ENCODE measurements around the gene PITPNB. TPM values are rescaled to one million over a fixed set of nuclear protein-coding genes. Genes with fewer than 3 reads are reported as not detected.
A peak's percentile ranks its signal among the peaks of the same experiment; 100 is the strongest.

The PITPNB gene
- total RNA-seq, 1 donor from 2014 or later = 74.4 TPM

GRCh38 chr22:27959335-27960090, 40.5 kb upstream of the PITPNB start:
- Mint-ChIP-seq H3K9me3 (ENCODE audit: low read depth) (no peaks in the 10 kb centered on the region), H3K4me1 (ENCODE audit: low read depth) (peaks cover 2% of the 10 kb centered on the region), H3K27me3 (no peaks in the 10 kb centered on the region), H3K4me3 (ENCODE audit: low read depth) (no peak overlapping the region), H3K27ac (no peak overlapping the region), H3K36me3 (ENCODE audit: insufficient read depth) (peaks cover 10% of the 10 kb centered on the region)
- TF ChIP-seq CTCF (IDR thresholded peaks at IDR 0.05; ENCODE audit: unreplicated experiment) = no peak
- no peak for DNase-seq (ENCODE audit: low spot score, unreplicated experiment)

GRCh38 chr22:27952779-27953178, 33.7 kb upstream of the PITPNB start:
- H3K4me3 Mint-ChIP-seq (ENCODE audit: low read depth) = no peak overlapping the region
- H3K36me3 Mint-ChIP-seq (ENCODE audit: insufficient read depth) = peaks cover 4% of the 10 kb centered on the region
- no peak for DNase-seq (ENCODE audit: low spot score, unreplicated experiment)
- no peak for TF ChIP-seq CTCF (IDR thresholded peaks at IDR 0.05; ENCODE audit: unreplicated experiment)
- H3K27me3 Mint-ChIP-seq = no peaks in the 10 kb centered on the region
- peaks cover 5% of the 10 kb centered on the region for H3K4me1 Mint-ChIP-seq (ENCODE audit: low read depth)
- no peak overlapping the region for H3K27ac Mint-ChIP-seq
- H3K9me3 Mint-ChIP-seq (ENCODE audit: low read depth) = no peaks in the 10 kb centered on the region

GRCh38 chr22:27952091-27952490, 33.0 kb upstream of the PITPNB start:
- no peak for DNase-seq (ENCODE audit: low spot score, unreplicated experiment)
- Mint-ChIP-seq H3K4me3 (ENCODE audit: low read depth) (no peak overlapping the region), H3K9me3 (ENCODE audit: low read depth) (no peaks in the 10 kb centered on the region), H3K4me1 (ENCODE audit: low read depth) (peaks cover 5% of the 10 kb centered on the region), H3K27me3 (no peaks in the 10 kb centered on the region), H3K36me3 (ENCODE audit: insufficient read depth) (peaks cover 3% of the 10 kb centered on the region), H3K27ac (peak overlapping the region; percentile 3)
- no peak for TF ChIP-seq CTCF (IDR thresholded peaks at IDR 0.05; ENCODE audit: unreplicated experiment)

- H3K36me3 Mint-ChIP-seq (ENCODE audit: insufficient read depth) = peaks cover 3% of the 10 kb centered on the region
- no peak overlapping the region for H3K27ac Mint-ChIP-seq
- no peaks in the 10 kb centered on the region for H3K9me3 Mint-ChIP-seq (ENCODE audit: low read depth)
- no peak overlapping the region for H3K4me3 Mint-ChIP-seq (ENCODE audit: low read depth)
- no peaks in the 10 kb centered on the region for H3K27me3 Mint-ChIP-seq
- no peak for TF ChIP-seq CTCF (IDR thresholded peaks at IDR 0.05; ENCODE audit: unreplicated experiment)
- peaks cover 5% of the 10 kb centered on the region for H3K4me1 Mint-ChIP-seq (ENCODE audit: low read depth)
- no peak for DNase-seq (ENCODE audit: low spot score, unreplicated experiment)
These were observed 30.4 kb upstream of the PITPNB start for GRCh38 chr22:27949421-27949820.

GRCh38 chr22:27948569-27948968, 29.5 kb upstream of the PITPNB start:
- no peak for TF ChIP-seq CTCF (IDR thresholded peaks at IDR 0.05; ENCODE audit: unreplicated experiment)
- Mint-ChIP-seq H3K27ac (no peak overlapping the region), H3K27me3 (no peaks in the 10 kb centered on the region), H3K36me3 (ENCODE audit: insufficient read depth) (peaks cover 4% of the 10 kb centered on the region), H3K4me3 (ENCODE audit: low read depth) (no peak overlapping the region), H3K4me1 (ENCODE audit: low read depth) (peaks cover 5% of the 10 kb centered on the region), H3K9me3 (ENCODE audit: low read depth) (no peaks in the 10 kb centered on the region)
- DNase-seq (ENCODE audit: low spot score, unreplicated experiment) = no peak
